ENCODE measurements around the gene THEMIS. TPM values are rescaled to one million over a fixed set of nuclear protein-coding genes. Genes with fewer than 3 reads are reported as not detected.

THEMIS gene
- total RNA-seq, 4 donors from 2014 or later, result 1.1 to 6.0 (median 3.9) TPM

DNA sequence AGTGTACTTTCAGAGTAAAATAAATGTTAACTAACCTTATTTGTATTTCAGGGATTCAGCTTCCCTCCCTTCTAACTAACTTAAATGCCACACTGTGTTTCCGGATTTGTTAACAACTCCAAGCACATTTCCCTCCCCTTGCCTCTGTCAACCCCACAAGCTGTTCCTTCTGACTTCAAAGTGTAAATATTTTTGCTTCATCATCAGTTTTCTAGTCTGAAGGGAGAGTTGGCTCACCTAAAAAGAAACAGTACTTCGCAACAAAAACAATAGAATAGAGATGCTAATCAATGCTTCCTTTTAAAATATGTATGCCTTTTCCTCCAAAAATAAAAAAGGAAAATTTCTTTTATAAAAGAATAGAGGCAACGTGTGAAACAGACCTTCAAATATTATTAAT, 132.6 kb downstream of the THEMIS start:
- TF ChIP-seq POLR2A (IDR thresholded peaks at IDR 0.05) (no peak), EP300 (IDR thresholded peaks at IDR 0.05; ENCODE audit: low read depth) (no peak), POLR2AphosphoS5 (IDR thresholded peaks at IDR 0.05) (no peak)
- TF ChIP-seq, protein P1, sequence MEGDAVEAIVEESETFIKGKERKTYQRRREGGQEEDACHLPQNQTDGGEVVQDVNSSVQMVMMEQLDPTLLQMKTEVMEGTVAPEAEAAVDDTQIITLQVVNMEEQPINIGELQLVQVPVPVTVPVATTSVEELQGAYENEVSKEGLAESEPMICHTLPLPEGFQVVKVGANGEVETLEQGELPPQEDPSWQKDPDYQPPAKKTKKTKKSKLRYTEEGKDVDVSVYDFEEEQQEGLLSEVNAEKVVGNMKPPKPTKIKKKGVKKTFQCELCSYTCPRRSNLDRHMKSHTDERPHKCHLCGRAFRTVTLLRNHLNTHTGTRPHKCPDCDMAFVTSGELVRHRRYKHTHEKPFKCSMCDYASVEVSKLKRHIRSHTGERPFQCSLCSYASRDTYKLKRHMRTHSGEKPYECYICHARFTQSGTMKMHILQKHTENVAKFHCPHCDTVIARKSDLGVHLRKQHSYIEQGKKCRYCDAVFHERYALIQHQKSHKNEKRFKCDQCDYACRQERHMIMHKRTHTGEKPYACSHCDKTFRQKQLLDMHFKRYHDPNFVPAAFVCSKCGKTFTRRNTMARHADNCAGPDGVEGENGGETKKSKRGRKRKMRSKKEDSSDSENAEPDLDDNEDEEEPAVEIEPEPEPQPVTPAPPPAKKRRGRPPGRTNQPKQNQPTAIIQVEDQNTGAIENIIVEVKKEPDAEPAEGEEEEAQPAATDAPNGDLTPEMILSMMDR (IDR thresholded peaks at IDR 0.05), result no peak
- in situ Hi-C loops (cut with MboI; ENCODE audit: low pct_ligation_motif_present in 1 of 4, low pct_unique_long_range_greater_than_20kb in 1 of 4, low sequenced_read_pairs in 3 of 4), result no loop called here
- Histone ChIP-seq H3K27me3 (no peaks in the 10 kb centered on the region), H3K27ac (no peak overlapping the region), H3K36me3 (no peaks in the 10 kb centered on the region), H3K4me1 (no peaks in the 10 kb centered on the region), H3K9me3 (no peaks in the 10 kb centered on the region), H3K4me3 (no peak overlapping the region)
- intact Hi-C loops (cut with DNase I; ENCODE audit: low total_unique reads), result no loop called here
- DNase-seq, result no peak
- 61 to 64% methylated on average over 2 to 3 of the region's 3 CpGs for WGBS, 2 donors (ENCODE audit: low coverage in 1 of 2)

DNA sequence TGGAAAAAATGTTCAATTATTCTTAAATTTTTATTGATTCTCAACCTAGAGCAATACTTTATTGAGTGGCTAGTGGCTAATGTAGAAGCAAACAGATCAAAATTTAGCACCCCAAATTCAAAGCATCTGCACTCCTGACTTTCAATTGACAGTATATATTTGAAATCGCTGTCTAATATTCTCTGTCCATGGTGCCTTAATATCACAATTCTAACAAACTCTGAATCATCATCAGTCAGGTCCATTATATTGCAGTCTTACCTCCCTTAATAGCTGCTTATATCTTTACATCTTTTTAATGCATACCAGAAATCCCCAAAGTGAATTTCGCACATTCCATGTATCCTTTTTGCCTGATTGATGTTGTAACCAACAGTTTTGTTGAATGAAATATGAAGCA, 134.9 kb downstream of the THEMIS start:
- H3K4me3 ChIP-seq, result no peak overlapping the region
- no peaks in the 10 kb centered on the region for H3K36me3 ChIP-seq
- no peaks in the 10 kb centered on the region for H3K9me3 ChIP-seq
- 80 to 94% methylated on average over 2 of the region's 2 CpGs for WGBS, 2 donors (ENCODE audit: low coverage in 1 of 2)
- no peaks in the 10 kb centered on the region for H3K4me1 ChIP-seq
- intact Hi-C loops (cut with DNase I; ENCODE audit: low total_unique reads) (no loop called here), in situ Hi-C loops (cut with MboI; ENCODE audit: low pct_ligation_motif_present in 1 of 4, low pct_unique_long_range_greater_than_20kb in 1 of 4, low sequenced_read_pairs in 3 of 4) (no loop called here)
- H3K27ac ChIP-seq, result no peak overlapping the region
- H3K27me3 ChIP-seq, result no peaks in the 10 kb centered on the region
- DNase-seq, result no peak
- TF ChIP-seq POLR2A (IDR thresholded peaks at IDR 0.05), result no peak
- TF ChIP-seq, protein P1 (IDR thresholded peaks at IDR 0.05), result no peak
- TF ChIP-seq POLR2AphosphoS5 (IDR thresholded peaks at IDR 0.05), result no peak
- no peak for TF ChIP-seq EP300 (IDR thresholded peaks at IDR 0.05; ENCODE audit: low read depth)

DNA sequence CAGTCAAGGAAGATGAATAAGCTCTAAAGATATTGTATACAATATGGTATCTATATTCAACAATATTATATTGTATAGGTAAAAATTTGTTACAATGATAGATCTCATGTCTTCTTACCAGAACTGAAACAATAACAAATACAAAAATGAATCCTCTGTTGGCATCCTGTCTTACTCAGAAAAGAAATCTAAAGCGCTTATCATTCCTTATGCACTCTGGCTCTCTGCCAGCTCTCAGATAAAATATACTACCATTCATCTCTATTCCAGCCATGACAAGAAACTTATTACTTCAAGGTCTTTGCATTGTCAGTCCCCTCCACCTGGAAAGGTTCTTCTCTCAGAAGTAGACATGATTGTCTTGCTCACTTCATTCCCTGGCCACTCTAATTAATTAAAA, 138.6 kb downstream of the THEMIS start:
- WGBS, 2 donors (ENCODE audit: low coverage in 1 of 2), result 55 to 91% methylated on average over 1 of the region's 1 CpG
- TF ChIP-seq, protein P1 (IDR thresholded peaks at IDR 0.05), result no peak
- TF ChIP-seq POLR2AphosphoS5 (IDR thresholded peaks at IDR 0.05) (no peak), POLR2A (IDR thresholded peaks at IDR 0.05) (no peak), EP300 (IDR thresholded peaks at IDR 0.05; ENCODE audit: low read depth) (no peak)
- H3K36me3 ChIP-seq, result no peaks in the 10 kb centered on the region
- H3K27ac ChIP-seq, result no peak overlapping the region
- no peaks in the 10 kb centered on the region for H3K27me3 ChIP-seq
- in situ Hi-C loops (cut with MboI; ENCODE audit: low pct_ligation_motif_present in 1 of 4, low pct_unique_long_range_greater_than_20kb in 1 of 4, low sequenced_read_pairs in 3 of 4) (no loop called here), intact Hi-C loops (cut with DNase I; ENCODE audit: low total_unique reads) (no loop called here)
- H3K4me1 ChIP-seq, result no peaks in the 10 kb centered on the region
- no peaks in the 10 kb centered on the region for H3K9me3 ChIP-seq
- DNase-seq, result no peak
- no peak overlapping the region for H3K4me3 ChIP-seq

DNA sequence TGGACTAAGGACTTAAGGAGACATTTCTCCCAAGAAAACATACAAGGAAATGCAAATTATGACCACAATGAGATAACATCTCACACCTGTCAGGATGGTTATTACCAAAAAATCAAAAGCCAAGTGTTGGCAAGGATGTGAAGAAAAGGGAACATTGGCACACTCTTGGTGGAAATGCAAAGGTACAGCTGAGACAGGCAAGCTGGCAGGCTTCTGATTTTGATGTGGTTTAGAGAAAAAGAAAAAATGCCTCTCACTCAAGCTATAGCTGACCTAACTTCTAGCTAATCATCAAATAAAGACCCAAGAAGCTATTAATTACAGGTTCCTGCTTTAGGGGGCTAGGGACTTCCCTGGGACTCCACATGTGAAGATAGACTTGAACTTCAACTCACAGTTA, 139.8 kb downstream of the THEMIS start:
- in situ Hi-C loops (cut with MboI; ENCODE audit: low pct_ligation_motif_present in 1 of 4, low pct_unique_long_range_greater_than_20kb in 1 of 4, low sequenced_read_pairs in 3 of 4) (no loop called here), intact Hi-C loops (cut with DNase I; ENCODE audit: low total_unique reads) (no loop called here)
- no peaks in the 10 kb centered on the region for H3K9me3 ChIP-seq
- no peaks in the 10 kb centered on the region for H3K36me3 ChIP-seq
- no peak for DNase-seq
- H3K27ac ChIP-seq, result no peak overlapping the region
- H3K4me1 ChIP-seq, result no peaks in the 10 kb centered on the region
- TF ChIP-seq POLR2A (IDR thresholded peaks at IDR 0.05), result no peak
- no peak for TF ChIP-seq EP300 (IDR thresholded peaks at IDR 0.05; ENCODE audit: low read depth)
- TF ChIP-seq, protein P1 (IDR thresholded peaks at IDR 0.05), result no peak
- no peak for TF ChIP-seq POLR2AphosphoS5 (IDR thresholded peaks at IDR 0.05)
- H3K27me3 ChIP-seq, result no peaks in the 10 kb centered on the region
- no peak overlapping the region for H3K4me3 ChIP-seq
